HG03045 (cell line): ENCODE results near the gene RDH5.

Experiments
- ATAC-seq: cut with Tn5 transposase; IDR thresholded peaks from one replicate; pipeline ENCODE4 v1.9.1; 2021; ENCODE audit warnings: mild to moderate bottlenecking, moderate library complexity; ENCODE audit not compliant: unreplicated experiment

The RDH5 gene, protein sequence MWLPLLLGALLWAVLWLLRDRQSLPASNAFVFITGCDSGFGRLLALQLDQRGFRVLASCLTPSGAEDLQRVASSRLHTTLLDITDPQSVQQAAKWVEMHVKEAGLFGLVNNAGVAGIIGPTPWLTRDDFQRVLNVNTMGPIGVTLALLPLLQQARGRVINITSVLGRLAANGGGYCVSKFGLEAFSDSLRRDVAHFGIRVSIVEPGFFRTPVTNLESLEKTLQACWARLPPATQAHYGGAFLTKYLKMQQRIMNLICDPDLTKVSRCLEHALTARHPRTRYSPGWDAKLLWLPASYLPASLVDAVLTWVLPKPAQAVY

GRCh38 chr12:55720071-55720564 is at the start of gene RDH5:
TSS of gene RDH5 (plus strand) at chr12:55720393. CDS start at chr12:55721185, 792 bp downstream.
- no peak for ATAC-seq

DNA sequence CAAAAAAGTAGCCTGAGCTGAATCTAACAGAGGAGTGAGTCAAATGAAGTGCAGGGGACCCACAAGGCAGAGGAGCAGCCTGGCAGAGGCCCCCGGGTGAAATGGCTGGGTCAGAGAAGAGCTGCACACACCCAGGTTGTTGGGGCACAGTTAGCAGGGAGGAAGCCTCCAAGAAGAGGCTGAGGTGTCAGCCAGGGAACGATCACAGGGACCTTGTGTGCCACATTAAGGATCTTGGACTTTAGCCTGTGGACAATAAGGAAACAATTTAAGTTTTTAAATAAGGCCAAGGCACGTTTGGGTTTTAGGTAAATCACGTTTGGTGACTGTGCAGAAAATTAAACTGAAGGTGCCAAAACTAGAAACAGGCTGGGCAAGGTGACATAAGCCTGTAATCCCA is 48.4 kb upstream of the RDH5 start:
- no peak for ATAC-seq

GRCh38 chr12:55673638-55674037 is 46.6 kb upstream of the RDH5 start:
- peak; percentile 88 for ATAC-seq

- no peak for ATAC-seq
Observed at GRCh38 chr12:55675666-55676065, 44.5 kb upstream of the RDH5 start.

- ATAC-seq: no peak
Observed at GRCh38 chr12:55676707-55677106, 43.5 kb upstream of the RDH5 start.

DNA sequence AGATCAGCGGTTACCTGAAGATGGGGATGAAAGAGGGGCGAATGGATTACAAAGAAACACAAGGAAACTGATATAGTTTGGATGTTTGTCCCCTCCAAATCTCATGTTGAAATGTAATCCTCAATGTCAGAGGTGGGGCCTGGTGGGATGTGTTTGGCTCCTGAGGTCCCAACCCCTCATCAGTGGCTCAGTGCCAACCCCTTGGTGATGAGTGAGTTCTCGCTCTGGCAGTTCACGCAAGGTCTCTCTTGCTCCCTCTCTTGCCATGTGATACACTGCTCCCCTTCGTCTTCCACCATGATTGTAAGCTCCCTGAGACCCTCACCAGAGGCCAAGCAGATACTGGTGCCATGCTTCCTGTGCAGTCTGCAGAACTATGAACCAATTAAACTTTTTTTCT is 40.5 kb upstream of the RDH5 start:
- ATAC-seq: no peak

DNA sequence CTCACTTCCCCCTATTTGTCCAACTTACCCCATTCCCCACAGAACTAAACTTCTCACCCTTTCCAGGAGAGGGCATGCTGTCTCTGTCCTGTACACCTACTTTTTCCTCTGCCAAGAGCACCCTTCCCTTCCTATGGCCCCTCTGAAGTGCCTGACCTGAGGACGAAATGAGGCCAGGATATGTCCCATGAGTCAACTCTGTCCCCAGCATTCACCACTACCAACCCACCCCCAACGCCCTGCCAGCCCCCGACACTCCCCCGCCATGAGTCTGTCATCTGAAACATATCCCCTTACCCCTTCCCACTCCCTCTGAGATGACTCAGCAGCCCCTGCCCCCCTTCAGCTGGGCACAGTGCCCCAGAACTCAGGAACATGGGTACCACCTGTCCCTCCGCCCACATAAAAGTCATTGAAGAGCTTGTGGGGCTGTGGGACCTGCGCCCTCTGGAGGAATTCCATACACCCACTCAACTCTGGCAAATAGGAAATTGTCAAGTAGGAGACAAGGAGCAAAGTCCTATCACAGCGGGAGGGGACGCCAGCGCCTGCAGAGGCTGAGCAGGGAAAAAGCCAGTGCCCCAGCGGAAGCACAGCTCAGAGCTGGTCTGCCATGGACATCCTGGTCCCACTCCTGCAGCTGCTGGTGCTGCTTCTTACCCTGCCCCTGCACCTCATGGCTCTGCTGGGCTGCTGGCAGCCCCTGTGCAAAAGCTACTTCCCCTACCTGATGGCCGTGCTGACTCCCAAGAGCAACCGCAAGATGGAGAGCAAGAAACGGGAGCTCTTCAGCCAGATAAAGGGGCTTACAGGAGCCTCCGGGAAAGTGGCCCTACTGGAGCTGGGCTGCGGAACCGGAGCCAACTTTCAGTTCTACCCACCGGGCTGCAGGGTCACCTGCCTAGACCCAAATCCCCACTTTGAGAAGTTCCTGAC is 38.8 kb upstream of the RDH5 start:
- ATAC-seq: no peak

DNA sequence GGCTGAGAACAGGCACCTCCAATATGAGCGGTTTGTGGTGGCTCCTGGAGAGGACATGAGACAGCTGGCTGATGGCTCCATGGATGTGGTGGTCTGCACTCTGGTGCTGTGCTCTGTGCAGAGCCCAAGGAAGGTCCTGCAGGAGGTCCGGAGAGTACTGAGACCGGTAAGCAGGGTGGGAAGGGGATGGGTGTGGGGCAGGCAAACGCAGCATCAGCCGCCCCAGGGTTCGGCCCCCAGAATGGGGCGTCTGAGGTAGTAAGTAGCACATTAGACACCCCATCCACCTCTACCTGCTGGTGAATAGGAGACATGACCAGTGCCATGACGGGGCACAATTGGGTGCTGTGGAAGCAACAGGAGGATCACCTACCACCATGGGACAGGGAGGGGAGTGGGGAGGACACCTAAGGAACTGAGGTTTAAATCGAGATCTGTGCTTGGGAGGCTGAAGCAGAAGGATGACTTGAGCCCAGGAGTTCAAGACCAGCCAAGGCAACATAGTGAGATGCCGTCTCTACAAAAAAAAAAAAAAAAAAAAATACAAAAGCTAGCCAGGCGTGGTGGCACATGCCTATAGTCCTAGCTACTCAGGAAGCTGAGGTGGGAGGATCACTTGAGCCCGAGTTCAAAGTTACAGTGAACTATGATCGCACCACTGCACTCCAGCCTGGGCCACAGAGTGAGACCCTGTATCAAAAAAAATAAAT is 38.0 kb upstream of the RDH5 start:
- no peak for ATAC-seq

DNA sequence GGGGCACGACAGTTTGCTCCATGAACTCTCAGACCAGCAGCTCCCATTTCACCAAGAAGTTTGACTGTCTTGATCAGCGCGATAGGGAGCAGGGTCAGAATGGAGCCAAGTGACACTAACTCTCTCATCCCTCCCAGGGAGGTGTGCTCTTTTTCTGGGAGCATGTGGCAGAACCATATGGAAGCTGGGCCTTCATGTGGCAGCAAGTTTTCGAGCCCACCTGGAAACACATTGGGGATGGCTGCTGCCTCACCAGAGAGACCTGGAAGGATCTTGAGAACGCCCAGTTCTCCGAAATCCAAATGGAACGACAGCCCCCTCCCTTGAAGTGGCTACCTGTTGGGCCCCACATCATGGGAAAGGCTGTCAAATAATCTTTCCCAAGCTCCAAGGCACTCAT is 36.5 kb upstream of the RDH5 start:
- ATAC-seq: no peak

DNA sequence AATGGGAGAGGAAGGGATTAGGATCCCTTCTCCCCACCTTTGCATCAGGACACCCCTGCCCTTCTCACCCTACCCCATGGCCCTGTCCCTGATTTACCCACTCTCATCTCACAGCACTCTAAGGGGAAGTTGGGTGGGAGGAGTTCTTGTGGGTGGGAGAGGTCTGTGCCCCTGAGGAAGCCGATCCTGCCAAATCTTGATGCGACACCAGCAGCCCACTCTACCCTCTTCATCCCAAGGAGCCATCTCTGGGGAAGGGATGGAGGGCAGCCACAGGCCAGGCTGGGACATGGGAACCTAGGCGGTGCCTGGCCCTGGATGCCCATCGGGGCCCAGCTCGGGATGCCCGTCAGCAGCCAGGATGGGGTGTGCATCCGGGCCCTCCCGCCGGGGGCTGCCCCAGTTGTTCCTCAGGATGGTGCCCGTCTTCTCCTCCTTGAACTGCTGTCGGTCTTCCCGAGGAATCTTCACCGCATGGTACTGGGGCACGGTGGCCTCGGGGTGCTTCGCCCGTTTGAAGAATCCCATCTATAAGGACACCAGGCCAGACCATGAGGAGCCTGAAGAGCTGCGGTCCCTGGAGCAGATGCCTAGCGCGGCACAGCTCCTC is 35.3 kb upstream of the RDH5 start:
- no peak for ATAC-seq

DNA sequence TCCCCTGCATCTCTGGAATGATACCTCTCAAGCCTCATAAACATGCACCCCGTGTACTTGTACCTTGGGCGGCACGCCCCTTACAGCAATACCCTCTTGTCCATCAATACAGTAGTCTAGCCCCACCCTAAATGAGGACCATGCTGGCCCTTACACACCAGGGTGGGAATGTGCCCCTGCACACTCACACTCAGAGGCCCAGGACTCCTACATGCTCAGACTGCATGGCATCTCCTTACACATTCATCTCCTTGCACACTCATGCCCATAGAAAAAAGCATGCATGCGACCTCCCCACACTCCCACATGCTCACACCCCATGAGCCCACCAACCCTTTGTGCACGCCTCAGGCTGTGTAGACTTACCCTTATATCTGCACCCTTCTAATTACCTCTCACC is 34.5 kb upstream of the RDH5 start:
- no peak for ATAC-seq

GRCh38 chr12:55686366-55687010 is 33.7 kb upstream of the RDH5 start:
- ATAC-seq: no peak

- no peak for ATAC-seq
Observed at GRCh38 chr12:55687746-55688145, 32.4 kb upstream of the RDH5 start.

DNA sequence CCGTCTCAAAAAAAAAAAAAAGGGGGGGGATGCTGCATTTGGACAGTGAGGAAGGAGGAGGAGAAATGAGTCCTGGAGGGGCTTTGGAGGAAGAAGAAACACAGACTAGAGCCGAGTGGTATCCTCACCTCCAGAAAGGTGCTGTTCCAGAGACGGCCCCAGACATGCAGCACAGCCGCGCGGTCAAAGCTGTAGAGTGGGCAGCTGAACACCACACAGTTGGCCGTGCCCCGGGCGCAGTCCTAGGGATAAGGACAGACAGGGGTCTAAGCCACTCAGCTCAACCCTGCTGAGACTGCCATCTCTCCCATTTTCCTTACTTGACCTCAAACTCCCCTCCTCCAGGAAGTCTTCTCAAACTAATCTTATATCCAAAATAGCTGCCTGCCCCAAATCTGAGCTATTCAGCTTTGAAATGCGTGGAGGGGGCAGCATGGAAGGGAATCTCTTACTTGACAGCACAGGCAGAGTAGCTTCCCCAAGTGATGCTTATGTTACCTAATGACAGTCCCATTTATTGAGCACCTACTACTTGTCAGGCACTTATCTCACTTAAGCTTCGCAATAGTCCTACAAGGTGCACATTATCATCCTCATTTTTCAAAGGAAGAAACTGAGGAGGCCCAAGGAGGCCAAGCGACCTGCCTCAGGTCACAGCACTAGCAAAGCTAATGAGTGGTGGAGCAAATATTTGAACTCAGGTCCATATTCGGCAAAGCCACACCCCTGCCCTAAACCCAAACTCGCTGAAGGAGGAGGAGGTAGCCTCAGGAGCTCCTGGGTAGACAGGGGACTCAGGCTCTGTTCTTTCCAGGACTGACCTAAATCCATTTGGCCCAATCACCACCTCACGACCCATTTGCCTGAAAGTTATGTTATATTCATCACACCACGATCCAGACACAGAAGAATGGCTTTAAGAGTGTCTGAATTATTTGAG is 31.2 kb upstream of the RDH5 start:
- ATAC-seq: no peak

- ATAC-seq: no peak
Observed at GRCh38 chr12:55692631-55693322, 27.4 kb upstream of the RDH5 start.

GRCh38 chr12:55693323-55694187 is 26.6 kb upstream of the RDH5 start:
- no peak for ATAC-seq

- ATAC-seq: no peak
Observed at GRCh38 chr12:55694188-55694515, 26.0 kb upstream of the RDH5 start.

- ATAC-seq: no peak
Observed at GRCh38 chr12:55694651-55695050, 25.5 kb upstream of the RDH5 start.
